ENCODE measurements around the gene MYL2. TPM values are rescaled to one million over a fixed set of nuclear protein-coding genes. Genes with fewer than 3 reads are reported as not detected.

The MYL2 gene
- total RNA-seq, 2 experiments from 2014 or later = not detected

GRCh38 chr12:110936367-110937103, 16.2 kb upstream of the MYL2 start:
- no peak for ATAC-seq (ENCODE audit: poor library complexity)
- H3K4me1 ChIP-seq (ENCODE audit: insufficient read depth, low read length) = peaks cover 6% of the 10 kb centered on the region
- no peak for DNase-seq
- H3K4me3 ChIP-seq (ENCODE audit: low read length) = no peak overlapping the region
- intact Hi-C loops (cut with DNase I, micrococcal nuclease) = loop anchor here (1.0 to 10.0 kb wide), 7 partner anchors 238 to 377 kb away; no protein-coding TSS in a partner anchor
- no peaks in the 10 kb centered on the region for H3K36me3 Mint-ChIP-seq (ENCODE audit: low read depth)
- H3K27ac Mint-ChIP-seq = no peak overlapping the region
- no peaks in the 10 kb centered on the region for H3K4me1 Mint-ChIP-seq (ENCODE audit: low read depth)
- peaks cover 0 to 5% of the 10 kb centered on the region in 2 experiments for H3K9me3 ChIP-seq (ENCODE audit: control insufficient read depth in 1 of 2, insufficient read depth in 1 of 2, low read length in 2 of 2)
- H3K4me3 Mint-ChIP-seq = no peak overlapping the region
- no peak overlapping the region for H3K27ac ChIP-seq (ENCODE audit: low read depth in 1 of 2, low read length in 2 of 2)
- H3K36me3 ChIP-seq (ENCODE audit: insufficient read depth, low read length) = no peaks in the 10 kb centered on the region
- peaks cover 0 to 4% of the 10 kb centered on the region in 2 experiments for H3K27me3 ChIP-seq (ENCODE audit: control insufficient read depth in 1 of 2, insufficient read depth in 2 of 2, low read length in 2 of 2)
- ChIA-PET POLR2A (no interaction called here), CTCF (interaction anchor here (1.3 kb wide), 1 partner anchor 335 kb away, joined by 3 read pairs; no protein-coding TSS in a partner anchor)
- no peaks in the 10 kb centered on the region for H3K9me3 Mint-ChIP-seq
- TF ChIP-seq CTCF (IDR thresholded peaks at IDR 0.05) = no peak
- H3K27me3 Mint-ChIP-seq = peaks cover 34% of the 10 kb centered on the region

- Mint-ChIP-seq H3K9me3 (no peaks in the 10 kb centered on the region), H3K4me1 (ENCODE audit: low read depth) (no peaks in the 10 kb centered on the region), H3K27me3 (peaks cover 34% of the 10 kb centered on the region), H3K4me3 (no peak overlapping the region), H3K27ac (no peak overlapping the region), H3K36me3 (ENCODE audit: low read depth) (no peaks in the 10 kb centered on the region)
- POLR2A ChIA-PET = no interaction called here
- peaks cover 6% of the 10 kb centered on the region for H3K4me1 ChIP-seq (ENCODE audit: insufficient read depth, low read length)
- TF ChIP-seq CTCF (IDR thresholded peaks at IDR 0.05) = no peak
- intact Hi-C loops (cut with DNase I, micrococcal nuclease) = loop anchor here in 1 of 2 experiments (5.0 to 10.0 kb wide), 2 partner anchors 239 to 362 kb away; no protein-coding TSS in a partner anchor
- H3K36me3 ChIP-seq (ENCODE audit: insufficient read depth, low read length) = no peaks in the 10 kb centered on the region
- peaks cover 0 to 4% of the 10 kb centered on the region in 2 experiments for H3K27me3 ChIP-seq (ENCODE audit: control insufficient read depth in 1 of 2, insufficient read depth in 2 of 2, low read length in 2 of 2)
- H3K9me3 ChIP-seq (ENCODE audit: control insufficient read depth in 1 of 2, insufficient read depth in 1 of 2, low read length in 2 of 2) = peaks cover 0 to 5% of the 10 kb centered on the region in 2 experiments
- CTCF ChIA-PET = interaction anchor here (0.7 kb wide), 1 partner anchor 72 kb away, joined by 3 read pairs; no protein-coding TSS in a partner anchor
- no peak overlapping the region for H3K27ac ChIP-seq (ENCODE audit: low read depth in 1 of 2, low read length in 2 of 2)
- DNase-seq (no peak), ATAC-seq (ENCODE audit: poor library complexity) (no peak)
- no peak overlapping the region for H3K4me3 ChIP-seq (ENCODE audit: low read length)
Measured at GRCh38 chr12:110935588-110935987, 15.2 kb upstream of the MYL2 start.

GRCh38 chr12:110934093-110934852, 13.9 kb upstream of the MYL2 start:
- Histone ChIP-seq H3K9me3 (ENCODE audit: control insufficient read depth in 1 of 2, insufficient read depth in 1 of 2, low read length in 2 of 2) (peaks cover 0 to 5% of the 10 kb centered on the region in 2 experiments), H3K27me3 (ENCODE audit: control insufficient read depth in 1 of 2, insufficient read depth in 2 of 2, low read length in 2 of 2) (peaks cover 0 to 4% of the 10 kb centered on the region in 2 experiments), H3K4me1 (ENCODE audit: insufficient read depth, low read length) (peaks cover 6% of the 10 kb centered on the region), H3K4me3 (ENCODE audit: low read length) (no peak overlapping the region), H3K36me3 (ENCODE audit: insufficient read depth, low read length) (no peaks in the 10 kb centered on the region), H3K27ac (ENCODE audit: low read depth in 1 of 2, low read length in 2 of 2) (no peak overlapping the region)
- DNase-seq (no peak), ATAC-seq (ENCODE audit: poor library complexity) (no peak)
- ChIA-PET CTCF (no interaction called here), POLR2A (no interaction called here)
- H3K27me3 Mint-ChIP-seq = peaks cover 34% of the 10 kb centered on the region
- no peak for TF ChIP-seq CTCF (IDR thresholded peaks at IDR 0.05)
- H3K36me3 Mint-ChIP-seq (ENCODE audit: low read depth) = no peaks in the 10 kb centered on the region
- H3K9me3 Mint-ChIP-seq = no peaks in the 10 kb centered on the region
- H3K4me3 Mint-ChIP-seq = no peak overlapping the region
- intact Hi-C loops (cut with DNase I, micrococcal nuclease) = loop anchor here in 1 of 2 experiments (10.0 kb wide), 1 partner anchor 241 kb away; no protein-coding TSS in a partner anchor
- H3K4me1 Mint-ChIP-seq (ENCODE audit: low read depth) = no peaks in the 10 kb centered on the region
- H3K27ac Mint-ChIP-seq = no peak overlapping the region
